Skeletal muscle satellite cell (primary cell): ENCODE data around the gene NKRF. TPM values are rescaled to one million over a fixed set of nuclear protein-coding genes. Genes with fewer than 3 reads are reported as not detected.
"Not testable (repeated sequence)": the region's sequence is repeated elsewhere in the genome, so short reads cannot be mapped to it uniquely, and the experiment has no call there.

Experiments used
- H3K27me3 ChIP-seq: 2 replicates; pipeline ENCODE4 v1.7.0; 2013; ENCODE audit warnings: low read length; ENCODE audit not compliant: control insufficient read depth, insufficient read depth
- H3K36me3 ChIP-seq: 2 replicates; pipeline ENCODE4 v1.7.0; 2013; ENCODE audit warnings: mild to moderate bottlenecking, control low read depth, low read length; ENCODE audit not compliant: insufficient read depth
- H3K4me1 ChIP-seq: 2 replicates; pipeline ENCODE4 v1.7.0; 2013; ENCODE audit warnings: low read length; ENCODE audit not compliant: control insufficient read depth, insufficient read depth
- H3K4me2 ChIP-seq: 2 replicates; pipeline ENCODE4 v1.7.0; 2013; ENCODE audit warnings: mild to moderate bottlenecking, low read length
- H3K4me3 ChIP-seq: 2 replicates; pipeline ENCODE4 v1.7.0; 2013; ENCODE audit warnings: low read length
- H3K9ac ChIP-seq: 2 replicates; pipeline ENCODE4 v1.7.0; 2013; ENCODE audit warnings: mild to moderate bottlenecking, low read depth, low read length, moderate library complexity
- H3K9me3 ChIP-seq: replicated peaks from 2 replicates; pipeline ENCODE4 v1.7.0; 2013; ENCODE audit warnings: mild to moderate bottlenecking, control low read depth, low read length
- total RNA-seq: library from RNA; depleted of rRNA; stranded (reverse); fragments of >200 nt; gene quantifications from 2 replicates; pipeline ENCODE4 v1.2.3, GENCODE V29; 2012; rRNA removed

Gene NKRF
- 6.1 and 7.6 TPM in 2 replicates for total RNA-seq

GRCh38 chrX:119606280-119607017 lies at the start of gene NKRF:
Gene NKRF, minus strand, starts transcription at chrX:119606424.
- Histone ChIP-seq H3K9me3 (no peaks in the 10 kb centered on the region), H3K4me1 (no peaks in the 10 kb centered on the region), H3K9ac (peak within 1 kb of the TSS; percentile 91), H3K4me2 (peak within 1 kb of the TSS; percentile 80), H3K4me3 (peak within 1 kb of the TSS; percentile 84), H3K36me3 (no peaks in the 10 kb centered on the region), H3K27me3 (no peaks in the 10 kb centered on the region)

- peaks cover 2% of the 10 kb centered on the region for H3K4me1 ChIP-seq
- no peaks in the 10 kb centered on the region for H3K27me3 ChIP-seq
- no peak overlapping the region for H3K9ac ChIP-seq
- no peak overlapping the region for H3K4me2 ChIP-seq
- H3K9me3 ChIP-seq: no peaks in the 10 kb centered on the region
- no peak overlapping the region for H3K4me3 ChIP-seq
- H3K36me3 ChIP-seq: no peaks in the 10 kb centered on the region
Measured at GRCh38 chrX:119655125-119655524, 48.9 kb upstream of the NKRF start.

DNA sequence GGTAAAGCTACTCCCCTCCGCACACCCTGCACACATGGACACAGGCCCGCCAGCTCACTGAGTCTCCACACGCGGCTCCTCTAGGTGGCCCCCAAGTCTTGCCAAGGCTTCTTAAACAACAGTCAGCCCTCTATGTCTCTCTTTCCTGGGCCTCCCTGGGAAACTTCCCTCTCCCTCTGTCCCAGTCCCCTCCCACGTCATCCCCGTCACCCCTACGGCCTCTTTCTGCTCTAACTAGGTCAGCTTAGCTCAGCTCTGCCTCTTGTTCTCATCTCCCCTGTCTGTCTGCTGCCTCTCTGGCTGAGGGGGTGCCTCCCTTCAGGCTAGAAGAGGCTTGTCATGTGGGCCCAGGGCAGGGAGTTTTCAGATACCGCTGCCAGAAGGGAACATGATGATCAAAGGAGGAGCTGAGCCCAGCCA lies 47.9 kb upstream of the NKRF start:
- H3K36me3 ChIP-seq: no peaks in the 10 kb centered on the region
- no peak overlapping the region for H3K9ac ChIP-seq
- no peak overlapping the region for H3K4me2 ChIP-seq

GRCh38 chrX:119648421-119648775 lies 42.2 kb upstream of the NKRF start:
- Histone ChIP-seq H3K36me3 (no peaks in the 10 kb centered on the region), H3K9ac (no peak overlapping the region), H3K9me3 (no peaks in the 10 kb centered on the region), H3K4me1 (no peaks in the 10 kb centered on the region), H3K4me2 (no peak overlapping the region), H3K4me3 (no peak overlapping the region), H3K27me3 (no peaks in the 10 kb centered on the region)

More for the DNA sequence above, 47.9 kb upstream of the NKRF start:
- no peaks in the 10 kb centered on the region for H3K9me3 ChIP-seq
- H3K4me3 ChIP-seq: no peak overlapping the region
- H3K27me3 ChIP-seq: no peaks in the 10 kb centered on the region
- H3K4me1 ChIP-seq: peaks cover 2% of the 10 kb centered on the region

GRCh38 chrX:119647552-119648420 lies 41.6 kb upstream of the NKRF start:
- no peaks in the 10 kb centered on the region for H3K36me3 ChIP-seq
- no peak overlapping the region for H3K9ac ChIP-seq
- no peak overlapping the region for H3K4me2 ChIP-seq
- H3K9me3 ChIP-seq: no peaks in the 10 kb centered on the region
- no peaks in the 10 kb centered on the region for H3K4me1 ChIP-seq
- H3K27me3 ChIP-seq: no peaks in the 10 kb centered on the region
- no peak overlapping the region for H3K4me3 ChIP-seq

DNA sequence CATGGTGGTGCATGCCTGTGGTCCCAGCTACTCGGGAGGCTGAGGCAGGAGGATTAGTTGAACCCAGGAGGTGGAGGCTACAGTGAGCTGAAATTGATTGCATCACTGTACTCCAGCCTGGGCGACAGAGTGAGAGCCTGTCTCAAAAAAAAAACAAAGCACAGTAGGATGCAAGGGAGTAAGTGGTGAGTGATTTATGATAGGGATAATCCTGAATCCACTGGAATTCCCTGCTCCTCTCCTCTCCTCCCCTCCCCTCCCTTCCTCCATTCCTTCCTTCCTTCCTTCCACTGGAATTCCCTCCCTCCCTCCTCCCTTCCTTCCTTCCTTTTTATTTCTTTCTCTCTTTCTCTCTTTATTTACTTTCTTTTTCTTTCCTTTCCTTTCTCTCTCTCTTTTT lies 40.9 kb upstream of the NKRF start:
- Histone ChIP-seq H3K9me3 (no peaks in the 10 kb centered on the region), H3K27me3 (no peaks in the 10 kb centered on the region), H3K36me3 (no peaks in the 10 kb centered on the region)

DNA sequence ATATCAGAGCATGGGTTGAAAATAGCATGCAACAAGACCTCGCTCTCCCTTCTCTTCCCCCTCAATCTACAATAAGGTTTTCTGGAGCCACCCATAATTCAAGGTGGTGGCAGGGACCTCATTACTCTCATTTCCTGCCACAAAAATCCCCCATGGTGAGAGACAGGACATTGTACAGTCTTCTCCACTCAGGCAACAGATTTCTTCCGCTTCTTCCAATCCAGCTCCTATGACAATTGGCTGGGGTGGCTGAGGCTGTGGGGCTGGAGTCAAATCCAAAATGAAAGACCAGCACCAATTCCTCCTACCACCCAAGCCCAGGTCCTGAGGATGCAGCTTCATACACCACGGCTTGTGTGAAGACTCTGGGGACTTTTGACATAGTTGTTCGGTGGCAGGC lies 40.3 kb upstream of the NKRF start:
- Histone ChIP-seq H3K4me3 (no peak overlapping the region), H3K9ac (no peak overlapping the region), H3K27me3 (no peaks in the 10 kb centered on the region), H3K9me3 (no peaks in the 10 kb centered on the region), H3K36me3 (no peaks in the 10 kb centered on the region), H3K4me2 (no peak overlapping the region), H3K4me1 (no peaks in the 10 kb centered on the region)

More for the DNA sequence above, 40.9 kb upstream of the NKRF start:
- H3K9ac ChIP-seq: no peak overlapping the region
- H3K4me3 ChIP-seq: no peak overlapping the region
- H3K4me2 ChIP-seq: no peak overlapping the region
- no peaks in the 10 kb centered on the region for H3K4me1 ChIP-seq

DNA sequence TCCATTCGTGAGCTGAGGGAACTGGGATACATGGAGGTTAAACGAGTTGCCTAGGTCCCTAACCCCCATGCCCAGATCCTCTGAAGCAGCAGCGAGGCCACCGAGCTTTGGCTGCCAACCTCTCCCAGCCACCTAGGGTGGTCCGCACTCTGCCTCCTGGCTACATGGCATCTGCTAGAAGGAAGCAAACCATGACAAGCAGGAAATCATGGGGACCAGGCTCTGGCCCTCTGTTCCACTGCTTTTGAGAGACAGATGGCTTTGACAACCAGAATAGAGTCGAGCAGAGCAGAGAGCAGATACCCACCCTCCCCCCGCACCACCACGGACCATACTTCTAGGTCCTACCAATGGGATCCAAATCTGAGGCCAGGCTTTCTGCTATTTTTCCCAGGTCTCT lies 37.5 kb upstream of the NKRF start:
- H3K4me2 ChIP-seq: no peak overlapping the region
- H3K4me1 ChIP-seq: no peaks in the 10 kb centered on the region
- H3K36me3 ChIP-seq: no peaks in the 10 kb centered on the region
- H3K9me3 ChIP-seq: no peaks in the 10 kb centered on the region
- no peak overlapping the region for H3K4me3 ChIP-seq
- H3K27me3 ChIP-seq: no peaks in the 10 kb centered on the region
- H3K9ac ChIP-seq: no peak overlapping the region

DNA sequence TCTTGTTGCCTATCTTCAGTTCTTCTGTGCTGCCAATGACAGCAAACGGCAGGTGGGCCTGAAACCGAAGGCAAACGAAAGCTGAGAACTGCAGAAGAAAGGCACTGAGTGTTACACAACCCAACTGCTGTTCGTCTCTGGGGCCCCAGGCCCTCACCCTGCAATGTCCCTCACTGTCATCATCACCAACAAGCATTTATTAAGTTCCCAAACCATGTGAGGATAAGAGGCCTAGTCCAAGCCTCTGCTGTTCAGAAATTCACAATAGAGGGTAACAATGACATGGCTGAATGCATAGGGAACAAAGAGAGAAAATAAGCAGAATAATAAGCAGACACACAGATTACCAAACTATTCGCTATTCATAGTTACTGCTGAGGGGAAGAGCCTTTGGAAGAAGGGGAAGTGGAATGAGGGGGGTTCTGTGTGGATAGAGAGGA lies 34.5 kb upstream of the NKRF start:
- no peak overlapping the region for H3K4me3 ChIP-seq
- no peaks in the 10 kb centered on the region for H3K4me1 ChIP-seq
- no peaks in the 10 kb centered on the region for H3K9me3 ChIP-seq
- no peak overlapping the region for H3K4me2 ChIP-seq
- no peak overlapping the region for H3K9ac ChIP-seq
- H3K36me3 ChIP-seq: no peaks in the 10 kb centered on the region
- no peaks in the 10 kb centered on the region for H3K27me3 ChIP-seq

GRCh38 chrX:119638725-119639471 lies 32.7 kb upstream of the NKRF start:
- Histone ChIP-seq H3K4me1 (no peaks in the 10 kb centered on the region), H3K9ac (no peak overlapping the region), H3K9me3 (no peaks in the 10 kb centered on the region), H3K27me3 (no peaks in the 10 kb centered on the region), H3K36me3 (no peaks in the 10 kb centered on the region), H3K4me3 (no peak overlapping the region), H3K4me2 (no peak overlapping the region)

DNA sequence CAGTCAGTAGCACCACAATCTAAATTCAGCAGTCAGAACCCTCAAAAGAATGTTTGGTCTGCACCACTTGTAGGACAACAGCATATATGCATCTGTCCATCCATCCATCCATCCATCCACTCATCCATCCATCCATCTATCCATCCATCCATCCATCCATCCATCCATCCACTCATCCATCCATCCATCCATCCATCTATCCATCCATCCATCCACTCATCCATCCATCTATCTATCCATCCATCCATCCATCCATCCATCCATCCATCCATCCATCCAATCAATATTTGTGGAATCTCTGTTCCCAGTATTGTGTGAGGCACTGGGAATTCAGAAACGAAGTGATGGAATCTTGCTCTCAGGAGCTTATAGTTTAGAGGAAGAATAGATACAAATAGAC lies 31.2 kb upstream of the NKRF start:
- not testable (repeated sequence) for H3K36me3 ChIP-seq, H3K9me3 ChIP-seq, H3K4me2 ChIP-seq, H3K4me1 ChIP-seq, H3K4me3 ChIP-seq, H3K9ac ChIP-seq, H3K27me3 ChIP-seq
